NCI-H2171 treated with DMSO at 0.1 percent for 48 hours (cell line): ENCODE results near the gene PPOX.

Source experiments
- DNase-seq: peaks from one replicate; lab custom pipeline; 2025; lab: John Stamatoyannopoulos, UW

Gene PPOX

DNA sequence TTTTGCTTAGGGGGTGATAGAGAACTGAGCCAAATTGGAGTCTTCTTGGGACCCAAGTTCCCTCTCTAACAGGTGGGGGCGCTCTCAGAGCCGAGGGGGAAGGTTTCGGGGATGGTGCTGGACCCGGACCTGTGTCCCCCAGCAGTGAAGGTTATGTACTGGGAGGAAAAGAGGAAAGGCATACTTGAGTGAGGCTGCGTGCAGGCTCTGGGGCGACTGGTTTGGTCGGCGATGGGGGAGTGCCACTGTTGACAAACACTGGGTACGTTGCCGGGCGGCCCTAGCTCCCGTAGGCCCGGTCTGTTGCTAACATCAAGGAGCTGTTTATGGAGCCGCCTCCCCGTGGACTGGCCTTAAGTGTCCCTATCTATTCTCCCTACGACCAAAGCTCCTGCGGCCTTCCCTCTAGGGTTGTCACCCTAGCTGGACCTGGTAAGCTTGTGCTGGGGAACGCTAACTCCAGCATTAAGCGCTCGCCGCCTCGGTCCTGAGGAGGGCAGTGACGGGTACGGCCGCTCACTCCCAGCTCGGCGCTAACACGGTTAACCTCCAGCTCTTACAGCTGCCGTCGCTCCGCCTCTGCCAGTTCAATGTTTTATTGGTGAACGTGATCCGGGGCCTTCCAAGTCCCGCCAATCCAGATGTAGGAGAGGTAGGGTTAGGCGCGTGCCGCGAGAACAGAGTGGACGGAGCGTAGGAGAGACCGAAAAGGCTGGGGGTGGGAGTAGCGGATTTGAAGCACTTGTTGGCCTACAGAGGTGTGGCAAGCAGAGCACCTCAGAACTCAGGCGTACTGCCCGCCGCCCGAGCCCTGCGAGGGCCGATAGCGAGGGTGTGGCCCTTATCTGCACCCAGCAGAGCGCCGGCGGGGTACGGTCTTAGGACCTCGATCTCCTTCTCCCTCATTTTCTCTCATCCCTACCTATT lies at the start of gene PPOX:
PPOX (plus strand) TSS at position 685 of the 927 bp plus-strand sequence. CDS start 422 bp downstream, outside the sequence.
- peak; percentile 98 for DNase-seq

DNA sequence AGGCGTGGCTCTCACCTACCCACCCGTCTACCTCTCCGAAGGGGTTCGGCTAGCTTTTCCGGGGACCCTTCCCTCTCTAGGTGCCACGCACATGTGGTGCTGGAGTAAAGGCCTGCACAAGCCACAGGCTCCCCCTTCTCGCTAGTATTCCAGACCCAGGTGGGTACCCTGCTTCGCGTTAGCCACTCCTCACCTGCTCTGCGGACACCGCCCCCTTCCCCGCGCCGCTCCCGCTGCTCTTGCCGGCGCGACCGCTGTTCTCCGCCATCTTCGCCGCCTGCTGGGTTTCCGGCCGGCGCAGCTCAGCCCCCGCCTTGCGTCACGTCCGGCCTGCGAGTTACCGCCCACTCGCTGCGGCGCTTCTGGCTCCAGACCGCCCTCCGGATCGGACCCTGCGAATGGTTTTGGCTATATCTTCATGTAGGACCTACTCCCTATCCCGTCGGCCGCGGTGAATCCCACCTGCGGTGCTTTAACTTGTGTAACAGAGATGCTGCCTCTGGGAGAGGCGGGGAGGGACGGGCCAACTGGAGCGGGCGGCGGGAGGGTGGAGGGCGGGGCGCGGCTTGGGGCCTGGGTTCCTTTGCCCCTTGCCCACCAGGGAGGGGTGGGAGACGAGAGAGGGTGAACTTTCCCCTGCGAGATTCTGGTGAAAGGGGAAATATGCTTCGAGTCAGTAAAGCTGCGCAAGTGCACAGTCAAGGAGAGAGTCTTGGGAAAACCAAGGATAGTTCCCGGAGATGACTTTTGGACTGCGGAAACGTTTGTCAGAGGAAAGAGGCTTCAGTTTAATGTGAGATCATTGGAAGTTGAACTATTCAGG lies 48.3 kb upstream of the PPOX start, which contains the start of the genes NIT1 and PFDN2:
NIT1 (plus strand) TSS at position 347 of the 823 bp plus-strand sequence; CDS start at position 419, 72 bp downstream.
PFDN2 (minus strand) TSS at position 279 of the 823 bp plus-strand sequence; CDS start at position 268, 11 bp downstream.
- peak; percentile 83 for DNase-seq

- no peak for DNase-seq
These were observed 46.9 kb upstream of the PPOX start for GRCh38 chr1:161119092-161119903.

DNA sequence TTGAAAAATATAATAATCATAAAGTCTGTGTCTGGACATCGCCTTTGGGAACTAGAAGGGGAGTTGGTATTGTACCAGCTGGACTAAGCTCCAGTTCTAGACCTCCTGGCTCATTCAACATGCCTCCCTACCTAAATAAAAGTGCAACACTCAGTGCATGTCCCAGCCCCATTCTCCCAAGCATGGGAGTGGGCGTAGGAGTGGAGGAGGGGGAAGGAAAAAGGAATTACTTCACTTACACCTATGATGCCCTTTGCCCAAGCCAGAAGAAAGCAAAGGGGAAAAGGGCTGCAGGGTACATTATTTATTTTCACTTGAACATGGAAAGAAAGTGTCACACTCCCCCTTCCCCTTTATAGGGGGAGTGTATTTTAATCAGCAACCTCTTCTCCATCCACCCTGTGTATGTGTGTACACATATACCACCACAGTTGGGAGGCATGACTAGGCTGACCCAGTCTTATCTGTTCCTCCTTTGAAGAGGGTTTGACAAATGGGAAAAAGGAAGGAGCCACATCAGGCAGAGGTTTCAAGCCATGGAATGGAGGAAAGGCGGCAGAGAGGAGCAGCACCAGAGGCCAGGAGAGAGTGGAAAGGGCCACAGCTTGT lies 45.1 kb upstream of the PPOX start:
- no peak for DNase-seq

- no peak for DNase-seq
These were observed 44.4 kb upstream of the PPOX start for GRCh38 chr1:161121834-161122233.

GRCh38 chr1:161122967-161123366 lies 43.3 kb upstream of the PPOX start:
- no peak for DNase-seq

DNA sequence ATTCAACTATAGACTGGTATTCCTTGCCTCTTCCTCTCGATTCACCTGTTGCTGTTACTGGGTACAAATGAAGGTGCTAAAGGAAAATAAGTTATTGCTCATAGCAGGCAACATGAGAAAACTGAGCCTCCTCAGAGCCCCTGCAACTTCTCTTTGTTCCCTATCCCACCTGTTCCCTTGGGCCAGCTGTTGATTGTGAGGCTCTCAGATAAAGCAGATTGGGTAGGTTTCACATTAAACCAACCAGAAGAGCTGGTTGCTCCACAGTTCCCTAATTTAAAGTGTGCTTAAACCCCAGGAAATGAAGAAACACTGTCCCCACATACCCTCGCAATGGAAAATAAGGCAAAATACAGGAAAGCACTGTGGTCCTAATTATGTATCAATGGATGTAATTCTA lies 38.6 kb upstream of the PPOX start:
- no peak for DNase-seq

DNA sequence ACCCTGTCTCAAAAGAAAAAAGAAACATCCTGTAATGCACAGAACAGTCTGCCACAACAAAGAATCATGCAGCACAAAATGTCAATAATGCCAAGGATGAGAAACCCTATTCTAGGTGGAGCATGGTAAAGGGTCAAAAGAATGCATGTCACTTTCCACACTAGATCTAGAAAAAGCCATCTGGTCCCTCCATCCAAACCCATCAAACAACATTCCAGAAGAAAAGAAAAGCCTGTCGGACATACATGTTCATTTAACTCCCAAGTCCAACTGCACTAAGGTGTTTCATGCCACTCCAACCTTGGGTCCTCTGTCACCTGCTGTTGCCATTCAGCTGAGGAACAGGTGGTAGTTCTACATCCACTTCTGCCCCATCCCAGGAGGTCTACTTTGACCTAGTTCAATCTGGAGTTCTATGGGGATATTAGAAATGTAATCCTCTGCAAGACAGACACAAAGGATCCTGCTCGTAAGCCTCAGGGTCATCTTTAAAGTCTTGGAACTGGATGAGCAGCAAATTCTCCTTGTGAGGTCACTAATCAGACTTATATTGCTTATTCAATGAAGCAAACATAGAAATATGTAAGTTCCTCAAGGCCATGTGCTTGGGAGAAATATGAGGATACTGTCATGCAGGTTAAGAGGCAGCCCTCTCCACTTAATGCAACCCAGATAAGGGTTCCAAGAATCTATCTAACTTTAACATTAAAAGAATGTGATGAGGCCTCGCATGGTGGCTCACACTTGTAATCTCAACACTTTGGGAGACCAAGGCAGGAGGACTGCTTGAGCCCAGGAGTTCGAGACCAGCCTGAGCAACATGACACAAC lies 37.4 kb upstream of the PPOX start:
- DNase-seq = no peak

DNA sequence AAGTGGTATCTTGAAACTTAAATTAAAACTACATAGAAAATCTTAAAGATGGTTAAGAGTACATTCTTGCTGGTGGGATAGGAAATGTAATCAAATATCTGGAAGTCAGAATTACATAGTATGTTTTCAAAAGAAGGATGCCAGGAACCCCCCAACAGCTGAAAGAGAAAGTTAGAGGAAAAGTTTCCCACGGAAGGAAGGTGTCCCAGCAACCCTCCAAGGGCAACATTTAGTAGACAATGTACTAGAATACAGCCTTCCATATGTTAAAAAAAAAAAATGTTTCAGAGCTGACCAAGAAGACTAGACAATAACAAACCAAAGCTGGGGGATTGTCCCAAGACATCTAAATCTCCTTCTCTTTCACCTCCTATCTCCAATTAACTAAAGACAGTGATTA lies 36.0 kb upstream of the PPOX start:
- no peak for DNase-seq

GRCh38 chr1:161131523-161132409 lies 34.5 kb upstream of the PPOX start:
- no peak for DNase-seq

GRCh38 chr1:161132410-161133219 lies 33.6 kb upstream of the PPOX start, which contains the start of gene DEDD:
DEDD (minus strand) TSS chr1:161132667; CDS start chr1:161124462, 8,205 bp downstream.
- peak; percentile 98 for DNase-seq

GRCh38 chr1:161133220-161133740 lies 32.9 kb upstream of the PPOX start:
- no peak for DNase-seq

- DNase-seq = no peak
These were observed 28.3 kb upstream of the PPOX start for GRCh38 chr1:161137881-161138280.

GRCh38 chr1:161138431-161138830 lies 27.8 kb upstream of the PPOX start:
- no peak for DNase-seq

- DNase-seq = peak; percentile 47
These were observed 26.5 kb upstream of the PPOX start for GRCh38 chr1:161139766-161140165.

- DNase-seq = no peak
These were observed 25.3 kb upstream of the PPOX start for GRCh38 chr1:161140755-161141400.

GRCh38 chr1:161145832-161146231 lies 20.4 kb upstream of the PPOX start:
- no peak for DNase-seq

DNA sequence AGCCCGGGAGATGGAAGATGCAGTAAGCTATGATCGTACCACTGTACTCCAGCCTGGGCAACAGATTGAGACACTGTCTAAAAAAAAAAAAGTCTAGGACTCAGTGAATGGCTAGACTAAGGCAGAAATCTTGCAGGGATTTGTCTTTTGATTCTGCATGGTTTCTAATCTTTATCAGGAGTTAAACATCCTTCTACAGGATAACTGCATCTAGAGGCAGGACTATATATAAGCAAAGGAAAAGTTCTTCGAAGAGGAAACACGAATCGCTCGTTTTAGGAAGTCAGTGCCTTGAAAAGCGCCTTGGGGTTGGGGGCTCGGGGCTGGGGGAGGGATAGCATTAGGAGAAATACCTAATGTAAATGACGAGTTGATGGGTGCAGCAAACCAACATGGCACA lies 13.1 kb upstream of the PPOX start:
- DNase-seq = no peak
